IPS DF 4.7 (cell line): ENCODE measurements around the gene FBXO48.
"Not testable (repeated sequence)": the region's sequence is repeated elsewhere in the genome, so short reads cannot be mapped to it uniquely, and the experiment has no call there.

Experiments
- DNase-seq: peaks from one replicate; pipeline ENCODE4 v3.0.0-alpha.2; 2013; ENCODE audit warnings: low spot score; ENCODE audit errors: extremely low read depth

FBXO48 gene

DNA sequence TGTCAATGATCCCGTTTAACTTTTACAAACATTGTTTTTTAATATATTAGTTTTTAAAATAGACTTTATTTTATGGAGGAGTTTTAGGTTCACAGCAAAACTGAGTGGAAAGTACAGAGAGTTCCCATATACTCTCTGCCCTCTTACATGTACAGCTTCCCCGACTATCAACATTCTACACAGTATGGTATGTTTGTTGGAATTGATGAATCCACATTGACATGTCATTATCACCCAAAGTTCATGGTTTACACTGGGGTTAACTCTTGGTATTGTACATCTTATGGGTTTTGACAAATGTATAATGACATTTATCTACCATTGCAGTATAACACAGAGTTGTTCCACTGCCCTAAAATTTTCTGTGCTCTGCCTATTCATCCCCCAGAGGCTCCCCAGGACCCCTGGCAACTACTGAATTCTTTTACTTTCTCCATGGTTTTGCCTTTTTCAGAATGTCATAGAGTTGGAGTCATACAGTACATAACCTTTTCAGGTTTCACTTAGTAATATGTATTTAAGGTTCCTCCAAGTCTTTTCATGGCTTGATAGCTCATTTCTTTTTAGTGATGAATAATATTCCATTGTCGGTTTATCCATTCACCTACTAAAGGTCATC, 5.8 kb upstream of the FBXO48 start:
- no peak for DNase-seq

- no peak for DNase-seq
These were observed 4.3 kb upstream of the FBXO48 start for GRCh38 chr2:68471385-68471784.

DNA sequence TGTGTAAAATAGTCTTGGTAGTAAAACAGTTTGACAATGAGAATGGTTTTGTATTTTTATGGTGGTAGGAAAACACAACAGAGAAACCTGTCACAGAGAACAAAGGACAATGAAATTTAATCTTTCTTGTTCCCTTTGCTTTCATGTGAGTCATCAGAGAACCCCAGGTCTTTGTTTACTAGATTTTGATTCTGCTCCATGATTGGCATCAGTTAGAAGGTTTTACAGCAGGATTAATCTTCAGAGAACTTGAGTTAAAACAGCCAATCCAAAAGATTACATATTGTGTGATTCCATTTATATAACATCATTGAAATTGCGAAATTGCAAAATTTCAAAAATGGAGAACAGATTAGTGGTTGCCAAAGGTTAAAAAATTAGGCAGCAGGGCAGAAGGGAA, 2.8 kb upstream of the FBXO48 start:
- DNase-seq = no peak

DNA sequence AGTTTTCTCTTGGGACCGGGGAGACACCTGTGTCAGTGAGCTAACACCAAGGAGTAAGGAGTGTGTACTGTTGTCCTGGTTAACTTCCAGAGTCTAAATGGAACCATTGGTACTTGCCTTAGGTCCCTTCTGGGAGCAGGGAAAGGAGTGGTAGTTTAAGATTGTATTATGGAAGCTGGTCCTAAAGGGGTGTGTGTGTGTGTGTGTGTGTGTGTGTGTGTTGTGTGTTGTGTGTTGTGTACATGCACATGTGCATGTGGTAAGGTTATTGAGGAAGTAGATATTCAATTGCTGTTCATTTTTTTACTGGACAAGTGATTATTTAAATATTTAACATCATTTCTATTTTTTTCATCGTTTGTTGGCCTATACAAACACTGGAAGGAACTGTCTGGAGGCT, 1.7 kb upstream of the FBXO48 start:
- no peak for DNase-seq

GRCh38 chr2:68466778-68467076, 367 bp downstream of the FBXO48 start:
- DNase-seq = no peak

DNA sequence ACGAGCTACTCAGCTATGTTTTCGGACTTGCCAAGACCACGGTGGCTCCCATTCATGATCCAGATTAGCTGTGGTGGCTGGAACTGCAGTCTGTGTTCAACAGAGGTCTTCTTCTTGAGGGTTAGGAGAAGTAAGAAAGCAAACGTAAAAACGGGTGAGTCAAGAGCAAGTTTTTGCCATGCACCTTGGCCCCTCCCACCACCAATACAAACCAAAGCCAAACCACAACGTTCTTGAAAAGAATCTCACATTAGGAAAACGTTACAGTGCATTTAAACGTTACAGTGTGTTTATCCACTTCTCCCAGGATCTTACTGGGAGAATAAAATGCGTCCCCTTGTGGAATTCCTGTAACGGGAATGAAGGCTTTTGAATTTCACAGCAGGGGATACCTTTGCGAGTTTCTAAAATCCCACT, 725 bp downstream of the FBXO48 start:
- no peak for DNase-seq

GRCh38 chr2:68465081-68465916, 1.8 kb downstream of the FBXO48 start:
- DNase-seq = no peak

- DNase-seq = no peak
These were observed 2.4 kb downstream of the FBXO48 start for GRCh38 chr2:68464651-68465050.

DNA sequence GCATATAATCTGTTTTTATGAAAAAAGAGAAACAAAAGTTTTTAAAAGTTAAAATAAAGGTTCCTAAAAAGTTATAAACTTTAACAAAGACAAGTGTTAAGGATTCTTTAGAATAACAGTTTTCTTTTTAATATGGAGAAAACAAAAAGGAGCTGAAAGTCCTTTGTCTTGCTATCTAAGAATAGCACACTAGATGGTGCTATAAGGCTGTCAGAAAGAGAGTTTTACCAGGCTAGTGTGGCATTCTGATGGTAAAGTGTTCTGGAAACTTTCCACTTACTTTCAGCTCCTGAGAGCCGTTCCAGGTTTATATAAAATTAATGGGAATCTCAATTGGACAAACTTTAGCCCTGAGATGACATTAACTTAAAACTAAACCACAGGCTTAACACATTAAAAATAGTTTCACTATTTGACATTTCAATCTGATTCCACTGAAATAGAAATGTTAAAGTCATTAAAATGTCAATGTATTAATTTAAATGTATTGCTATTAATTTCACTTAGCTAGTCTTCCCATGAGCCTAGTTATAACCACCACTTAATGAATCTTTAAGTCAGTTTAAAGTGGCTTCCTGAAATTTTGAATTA, 3.7 kb downstream of the FBXO48 start:
- no peak for DNase-seq

DNA sequence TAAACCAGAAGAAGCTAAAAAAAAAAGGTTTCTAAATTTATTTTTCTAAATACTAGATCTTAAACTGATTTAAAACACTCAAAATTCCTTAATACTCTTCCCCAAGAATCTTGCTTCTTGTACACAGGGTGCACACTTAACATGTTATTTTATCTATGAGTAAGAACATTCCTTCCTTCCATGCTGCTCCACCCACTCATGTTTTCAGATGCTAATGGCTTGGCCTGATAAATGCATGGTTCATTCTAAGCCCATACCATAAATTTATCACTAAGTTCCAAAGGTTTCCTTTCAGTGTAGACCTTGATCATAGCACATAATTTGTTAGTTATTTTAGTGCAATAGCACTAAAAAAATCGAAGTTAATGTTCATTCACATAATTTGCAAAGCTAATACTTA, 8.1 kb downstream of the FBXO48 start:
- DNase-seq = no peak

GRCh38 chr2:68456198-68456597, 10.9 kb downstream of the FBXO48 start:
- DNase-seq = no peak

GRCh38 chr2:68454719-68455118, 12.4 kb downstream of the FBXO48 start:
- DNase-seq = no peak

GRCh38 chr2:68453761-68454360, 13.2 kb downstream of the FBXO48 start:
- no peak for DNase-seq

DNA sequence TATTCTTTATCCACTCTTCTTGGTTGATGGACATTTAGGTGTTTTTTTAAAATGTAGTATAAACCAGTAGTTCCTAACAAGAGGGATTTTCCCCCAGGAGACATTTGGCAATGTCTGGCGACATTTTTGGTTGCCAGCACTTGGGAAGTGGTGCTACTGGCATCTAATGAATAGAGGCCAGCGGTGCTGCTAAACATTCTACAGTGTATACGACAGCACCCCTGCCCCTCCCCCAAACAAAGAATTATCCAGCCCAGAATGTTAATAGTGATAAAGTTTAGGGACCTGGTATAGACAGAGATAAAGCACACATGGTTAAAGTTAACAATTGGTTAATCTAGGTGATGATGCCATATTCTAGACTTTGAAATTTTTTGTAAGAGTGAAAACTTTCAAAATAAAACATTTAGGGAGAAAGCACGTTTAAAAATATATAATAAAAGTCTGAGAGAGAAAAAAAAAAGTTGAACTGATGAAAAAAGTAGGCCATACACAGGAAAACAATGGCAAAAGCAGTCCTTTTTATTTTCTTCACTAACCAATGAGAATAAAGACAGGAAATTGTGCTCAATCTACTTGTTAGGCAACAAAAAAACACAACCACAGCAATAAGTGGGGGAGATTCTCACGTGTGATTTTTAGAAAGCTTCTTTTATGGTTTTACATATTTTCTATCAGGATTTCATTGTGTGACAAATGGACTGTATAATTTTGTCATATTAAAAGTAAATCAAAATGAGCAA, 14.8 kb downstream of the FBXO48 start:
- no peak for DNase-seq

- no peak for DNase-seq
These were observed 18.1 kb downstream of the FBXO48 start for GRCh38 chr2:68448671-68449653.

DNA sequence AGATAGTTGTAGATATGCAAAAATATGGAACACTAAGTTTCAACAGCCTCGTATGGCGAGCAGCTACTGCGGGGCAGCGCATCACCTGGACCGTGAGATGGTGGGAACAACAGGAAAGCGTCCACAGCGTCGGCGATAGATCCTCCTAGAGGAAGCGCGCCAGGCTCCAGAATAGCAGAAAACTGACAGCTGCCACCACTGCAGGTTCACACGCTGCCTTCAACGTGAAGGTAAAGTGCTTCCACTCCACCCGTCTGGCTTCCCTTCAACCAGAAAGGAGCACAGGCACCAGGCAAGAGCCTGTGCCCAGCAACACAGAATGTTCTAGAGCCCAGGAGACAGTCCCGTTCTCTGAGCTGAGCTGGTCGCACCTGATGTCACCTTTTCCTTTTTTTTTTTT, 20.0 kb downstream of the FBXO48 start:
- DNase-seq = no peak

GRCh38 chr2:68446425-68446824, 20.7 kb downstream of the FBXO48 start:
- not testable (repeated sequence) for DNase-seq

DNA sequence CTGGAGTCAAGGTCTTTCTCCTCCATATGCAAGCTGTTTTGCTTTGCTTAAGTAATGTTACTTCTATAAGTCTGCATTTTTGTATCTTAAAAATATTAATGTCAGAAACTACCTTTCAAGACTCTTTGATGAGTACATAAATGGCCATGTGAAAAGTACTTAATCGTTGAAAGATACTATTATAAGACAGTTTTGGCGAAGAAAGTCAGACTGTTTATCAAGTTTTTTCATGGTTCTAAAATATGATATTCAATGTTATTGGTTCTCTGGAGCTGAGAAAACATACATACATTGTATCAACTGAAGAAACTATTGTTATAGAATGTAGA, 25.1 kb downstream of the FBXO48 start:
- no peak for DNase-seq

- no peak for DNase-seq
These were observed 25.7 kb downstream of the FBXO48 start for GRCh38 chr2:68441179-68441993.
